ENCODE results near the gene SRGAP1.
"Not testable (repeated sequence)": the region's sequence is repeated elsewhere in the genome, so short reads cannot be mapped to it uniquely, and the experiment has no call there.

Gene SRGAP1

DNA sequence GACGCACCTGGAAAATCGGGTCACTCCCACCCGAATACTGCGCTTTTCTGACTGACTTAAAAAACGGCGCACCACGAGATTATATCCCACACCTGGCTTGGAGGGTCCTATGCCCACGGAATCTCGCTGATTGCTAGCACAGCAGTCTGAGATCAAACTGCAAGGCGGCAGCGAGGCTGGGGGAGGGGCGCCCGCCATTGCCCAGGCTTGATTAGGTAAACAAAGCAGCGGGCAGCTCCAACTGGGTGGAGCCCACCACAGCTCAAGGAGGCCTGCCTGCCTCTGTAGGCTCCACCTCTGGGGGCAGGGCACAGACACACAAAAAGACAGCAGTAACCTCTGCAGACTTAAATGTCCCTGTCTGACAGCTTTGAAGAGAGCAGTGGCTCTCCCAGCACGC is 351.3 kb downstream of the SRGAP1 start:
- H3K9me3 ChIP-seq (ENCODE audit: control insufficient read depth, insufficient read depth, low read length); H3K27me3 ChIP-seq (ENCODE audit: control insufficient read depth, insufficient read depth, low read length); H3K4me1 ChIP-seq (ENCODE audit: control insufficient read depth, insufficient read depth, low read length); H3K9ac ChIP-seq (ENCODE audit: low read depth, low read length); H3K4me3 ChIP-seq (ENCODE audit: low read depth, low read length); H3K36me3 ChIP-seq (ENCODE audit: control insufficient read depth, insufficient read depth, low read length): not testable (repeated sequence)

DNA sequence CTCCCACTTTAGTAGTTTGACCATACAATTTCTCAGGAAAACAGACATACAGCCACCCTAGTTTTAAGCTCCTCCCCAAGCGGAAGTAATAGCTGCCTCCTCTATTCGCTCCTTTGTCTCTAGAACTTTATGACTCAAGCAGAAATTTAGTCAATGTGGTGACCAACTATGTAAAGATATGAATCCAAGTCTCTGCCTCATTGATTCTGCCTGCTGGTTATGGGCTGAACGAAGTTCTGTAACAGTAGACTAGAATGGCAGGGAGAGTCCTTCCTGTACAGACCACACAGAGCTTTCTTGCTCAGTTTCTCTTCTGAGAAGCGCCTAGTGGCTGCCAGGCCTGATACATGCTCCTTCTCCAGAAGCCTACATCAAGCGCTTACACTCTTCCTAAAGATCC is 358.5 kb downstream of the SRGAP1 start:
- H3K36me3 ChIP-seq (ENCODE audit: control insufficient read depth, insufficient read depth, low read length) = no peaks in the 10 kb centered on the region
- H3K4me1 ChIP-seq (ENCODE audit: control insufficient read depth, insufficient read depth, low read length) = no peaks in the 10 kb centered on the region
- no peaks in the 10 kb centered on the region for H3K9me3 ChIP-seq (ENCODE audit: control insufficient read depth, insufficient read depth, low read length)
- no peak overlapping the region for H3K4me3 ChIP-seq (ENCODE audit: low read depth, low read length)
- no peak overlapping the region for H3K9ac ChIP-seq (ENCODE audit: low read depth, low read length)
- no peaks in the 10 kb centered on the region for H3K27me3 ChIP-seq (ENCODE audit: control insufficient read depth, insufficient read depth, low read length)

DNA sequence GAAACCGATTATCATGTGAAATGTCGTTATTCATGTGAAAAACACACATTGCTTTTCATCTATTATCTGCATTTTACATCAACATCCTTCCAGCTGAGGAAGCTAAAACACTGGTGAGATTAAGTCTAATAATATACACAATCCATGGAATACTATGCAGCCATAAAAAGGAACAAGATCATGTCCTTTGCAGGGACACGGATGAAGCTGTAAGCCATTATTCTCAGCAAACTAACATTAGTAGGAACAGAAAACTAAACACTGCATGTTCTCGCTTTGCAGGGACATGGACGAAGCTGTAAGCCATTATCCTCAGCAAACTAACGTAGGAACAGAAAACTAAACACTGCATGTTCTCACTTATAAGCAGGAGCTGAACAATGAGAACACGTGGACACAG is 359.3 kb downstream of the SRGAP1 start:
- Histone ChIP-seq H3K4me1 (ENCODE audit: control insufficient read depth, insufficient read depth, low read length) (no peaks in the 10 kb centered on the region), H3K9me3 (ENCODE audit: control insufficient read depth, insufficient read depth, low read length) (no peaks in the 10 kb centered on the region), H3K36me3 (ENCODE audit: control insufficient read depth, insufficient read depth, low read length) (no peaks in the 10 kb centered on the region), H3K4me3 (ENCODE audit: low read depth, low read length) (no peak overlapping the region), H3K27me3 (ENCODE audit: control insufficient read depth, insufficient read depth, low read length) (no peaks in the 10 kb centered on the region), H3K9ac (ENCODE audit: low read depth, low read length) (no peak overlapping the region)

DNA sequence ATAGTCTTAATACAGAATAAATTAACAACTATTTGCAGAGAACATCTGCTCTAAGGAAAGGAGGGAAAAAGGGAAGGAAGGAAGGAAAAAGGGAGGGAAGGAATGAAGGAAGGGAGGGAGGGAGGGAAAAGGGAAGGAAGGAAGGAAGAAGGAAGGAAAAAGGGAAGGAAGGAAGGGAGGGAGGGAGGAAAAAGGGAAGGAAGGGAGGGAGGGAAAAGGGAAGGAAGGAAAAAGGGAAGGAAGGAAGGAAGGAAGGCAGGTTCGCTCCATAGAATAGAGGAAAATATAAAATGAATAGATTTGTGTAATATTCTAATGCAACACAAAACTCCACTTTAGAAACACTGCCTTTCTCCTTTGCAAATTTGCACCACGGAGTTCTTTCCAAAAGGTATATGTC is 361.0 kb downstream of the SRGAP1 start:
- Histone ChIP-seq H3K9ac (ENCODE audit: low read depth, low read length) (no peak overlapping the region), H3K4me1 (ENCODE audit: control insufficient read depth, insufficient read depth, low read length) (no peaks in the 10 kb centered on the region), H3K9me3 (ENCODE audit: control insufficient read depth, insufficient read depth, low read length) (no peaks in the 10 kb centered on the region), H3K4me3 (ENCODE audit: low read depth, low read length) (no peak overlapping the region), H3K27me3 (ENCODE audit: control insufficient read depth, insufficient read depth, low read length) (no peaks in the 10 kb centered on the region), H3K36me3 (ENCODE audit: control insufficient read depth, insufficient read depth, low read length) (no peaks in the 10 kb centered on the region)

DNA sequence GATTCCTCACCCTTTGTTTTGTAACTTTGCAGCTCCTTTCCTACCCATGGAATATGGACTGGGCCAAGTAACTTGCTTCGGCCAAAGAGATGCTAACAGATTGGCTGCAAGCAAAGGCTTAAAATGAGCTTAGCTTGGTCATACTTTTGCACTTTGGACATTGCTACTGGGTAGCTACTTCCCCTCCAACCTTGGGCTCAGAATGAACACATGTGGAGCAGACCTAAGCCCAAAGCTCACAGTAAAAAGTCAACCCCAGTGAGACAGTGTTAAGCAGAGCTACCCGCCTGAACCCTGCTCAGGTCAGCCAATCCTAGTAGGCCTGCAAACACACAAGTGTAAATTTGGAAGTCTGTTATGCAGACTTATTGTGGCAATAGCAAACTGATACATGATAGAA is 363.0 kb downstream of the SRGAP1 start:
- Histone ChIP-seq H3K4me3 (ENCODE audit: low read depth, low read length) (no peak overlapping the region), H3K4me1 (ENCODE audit: control insufficient read depth, insufficient read depth, low read length) (no peaks in the 10 kb centered on the region), H3K27me3 (ENCODE audit: control insufficient read depth, insufficient read depth, low read length) (no peaks in the 10 kb centered on the region), H3K9ac (ENCODE audit: low read depth, low read length) (no peak overlapping the region), H3K36me3 (ENCODE audit: control insufficient read depth, insufficient read depth, low read length) (no peaks in the 10 kb centered on the region), H3K9me3 (ENCODE audit: control insufficient read depth, insufficient read depth, low read length) (no peaks in the 10 kb centered on the region)
